HUES6 (cell line): ENCODE measurements around the gene RUNX1.

ENCODE experiments used
- H3K27ac ChIP-seq: 2 replicates; pipeline ENCODE4 v1.7.0; 2013; ENCODE audit warnings: low read depth, mild to moderate bottlenecking, low read length, inconsistent platforms
- H3K27me3 ChIP-seq: 2 replicates; pipeline ENCODE4 v1.6.1; 2013; ENCODE audit warnings: low read length; ENCODE audit not compliant: control insufficient read depth, insufficient read depth
- H3K36me3 ChIP-seq: 2 replicates; pipeline ENCODE4 v1.6.1; 2013; ENCODE audit warnings: low read length; ENCODE audit not compliant: control insufficient read depth, insufficient read depth
- H3K4me1 ChIP-seq: 2 replicates; pipeline ENCODE4 v1.6.1; 2013; ENCODE audit warnings: low read length; ENCODE audit not compliant: control insufficient read depth, insufficient read depth
- H3K4me3 ChIP-seq: 2 replicates; pipeline ENCODE4 v1.5.1; 2013; ENCODE audit warnings: low read depth, low read length
- H3K9ac ChIP-seq: one replicate; pipeline ENCODE4 v1.6.1; 2013; ENCODE audit warnings: mild to moderate bottlenecking, low read length
- H3K9me3 ChIP-seq: 2 replicates; pipeline ENCODE4 v1.6.1; 2013; ENCODE audit warnings: low read depth, low read length; ENCODE audit not compliant: control insufficient read depth, insufficient read depth

RUNX1 gene

GRCh38 chr21:34990842-34991241, 58.3 kb downstream of the RUNX1 start:
- no peak overlapping the region for H3K27ac ChIP-seq
- H3K4me3 ChIP-seq: no peak overlapping the region
- no peaks in the 10 kb centered on the region for H3K36me3 ChIP-seq
- H3K27me3 ChIP-seq: peaks cover 13% of the 10 kb centered on the region; the same call in 1 of the 2 replicates
- no peak overlapping the region for H3K9ac ChIP-seq
- peaks cover 11% of the 10 kb centered on the region for H3K4me1 ChIP-seq
- no peaks in the 10 kb centered on the region for H3K9me3 ChIP-seq

- H3K36me3 ChIP-seq: no peaks in the 10 kb centered on the region
- peaks cover 13% of the 10 kb centered on the region; the same call in 1 of the 2 replicates for H3K27me3 ChIP-seq
- H3K9me3 ChIP-seq: no peaks in the 10 kb centered on the region
- H3K4me1 ChIP-seq: peaks cover 11% of the 10 kb centered on the region
- no peak overlapping the region for H3K4me3 ChIP-seq
- H3K9ac ChIP-seq: no peak overlapping the region
- no peak overlapping the region for H3K27ac ChIP-seq
These were observed 59.6 kb downstream of the RUNX1 start for GRCh38 chr21:34989337-34990151.

GRCh38 chr21:34988625-34989024, 60.5 kb downstream of the RUNX1 start:
- Histone ChIP-seq H3K36me3 (no peaks in the 10 kb centered on the region), H3K27me3 (peaks cover 13% of the 10 kb centered on the region; the same call in 1 of the 2 replicates), H3K27ac (no peak overlapping the region), H3K9me3 (no peaks in the 10 kb centered on the region), H3K4me3 (no peak overlapping the region), H3K9ac (no peak overlapping the region), H3K4me1 (peaks cover 11% of the 10 kb centered on the region)

GRCh38 chr21:34988139-34988538, 61.0 kb downstream of the RUNX1 start:
- H3K4me1 ChIP-seq: peaks cover 11% of the 10 kb centered on the region
- H3K9me3 ChIP-seq: no peaks in the 10 kb centered on the region
- H3K27ac ChIP-seq: no peak overlapping the region
- no peak overlapping the region for H3K4me3 ChIP-seq
- no peak overlapping the region for H3K9ac ChIP-seq
- peaks cover 13% of the 10 kb centered on the region; the same call in 1 of the 2 replicates for H3K27me3 ChIP-seq
- H3K36me3 ChIP-seq: no peaks in the 10 kb centered on the region

- no peak overlapping the region for H3K4me3 ChIP-seq
- no peak overlapping the region for H3K27ac ChIP-seq
- no peaks in the 10 kb centered on the region for H3K36me3 ChIP-seq
- peaks cover 13% of the 10 kb centered on the region; the same call in 1 of the 2 replicates for H3K27me3 ChIP-seq
- H3K4me1 ChIP-seq: peaks cover 15% of the 10 kb centered on the region
- no peaks in the 10 kb centered on the region for H3K9me3 ChIP-seq
- no peak overlapping the region for H3K9ac ChIP-seq
These were observed 61.5 kb downstream of the RUNX1 start for GRCh38 chr21:34987501-34988072.

- H3K27me3 ChIP-seq: peaks cover 13% of the 10 kb centered on the region; the same call in 1 of the 2 replicates
- H3K27ac ChIP-seq: no peak overlapping the region
- peaks cover 15% of the 10 kb centered on the region for H3K4me1 ChIP-seq
- H3K4me3 ChIP-seq: no peak overlapping the region
- no peaks in the 10 kb centered on the region for H3K9me3 ChIP-seq
- no peak overlapping the region for H3K9ac ChIP-seq
- no peaks in the 10 kb centered on the region for H3K36me3 ChIP-seq
These were observed 62.3 kb downstream of the RUNX1 start for GRCh38 chr21:34986561-34987500.

- no peak overlapping the region for H3K4me3 ChIP-seq
- H3K27ac ChIP-seq: no peak overlapping the region
- H3K36me3 ChIP-seq: no peaks in the 10 kb centered on the region
- H3K9me3 ChIP-seq: no peaks in the 10 kb centered on the region
- peaks cover 15% of the 10 kb centered on the region for H3K4me1 ChIP-seq
- peaks cover 13% of the 10 kb centered on the region; the same call in 1 of the 2 replicates for H3K27me3 ChIP-seq
- H3K9ac ChIP-seq: no peak overlapping the region
These were observed 64.6 kb downstream of the RUNX1 start for GRCh38 chr21:34984356-34985058.

- Histone ChIP-seq H3K4me3 (no peak overlapping the region), H3K27ac (no peak overlapping the region), H3K4me1 (peaks cover 15% of the 10 kb centered on the region), H3K9ac (no peak overlapping the region), H3K9me3 (no peaks in the 10 kb centered on the region), H3K27me3 (peaks cover 13% of the 10 kb centered on the region; the same call in 1 of the 2 replicates), H3K36me3 (no peaks in the 10 kb centered on the region)
These were observed 65.4 kb downstream of the RUNX1 start for GRCh38 chr21:34983680-34984086.

GRCh38 chr21:34981791-34982190, 67.3 kb downstream of the RUNX1 start:
- Histone ChIP-seq H3K36me3 (no peaks in the 10 kb centered on the region), H3K27me3 (0 out of 2 replicates have a peak, but pooled peaks cover 5% of the 10 kb centered on the region), H3K27ac (no peak overlapping the region)

GRCh38 chr21:34980423-34981115, 68.5 kb downstream of the RUNX1 start:
- no peak overlapping the region for H3K27ac ChIP-seq
- H3K9ac ChIP-seq: no peak overlapping the region
- H3K9me3 ChIP-seq: no peaks in the 10 kb centered on the region
- peaks cover 4% of the 10 kb centered on the region for H3K4me1 ChIP-seq
- no peaks in the 10 kb centered on the region for H3K27me3 ChIP-seq
- no peaks in the 10 kb centered on the region for H3K36me3 ChIP-seq
- no peak overlapping the region for H3K4me3 ChIP-seq

More at GRCh38 chr21:34981791-34982190, 67.3 kb downstream of the RUNX1 start:
- H3K4me3 ChIP-seq: no peak overlapping the region
- H3K4me1 ChIP-seq: peaks cover 9% of the 10 kb centered on the region
- H3K9ac ChIP-seq: no peak overlapping the region
- no peaks in the 10 kb centered on the region for H3K9me3 ChIP-seq
